K562 (cell line): ENCODE results near the gene PIP5K1B. TPM values are rescaled to one million over a fixed set of nuclear protein-coding genes. Genes with fewer than 3 reads are reported as not detected.

Experiments
- ATAC-seq: fragments of 200-7000 bp; cut with Tn5 transposase; 3 replicates; pipeline ENCODE4 v1.9.1; 2020; ENCODE audit warnings: moderate library complexity
- BruUV-seq: library from RNA; stranded (reverse); fragments of 400-500 nt; replicated peaks from 2 replicates; lab custom pipeline; 2021; lab: Mats Ljungman, UMichigan
- CTCF ChIA-PET: fragments of 300-600 bp; formaldehyde crosslinking; extraction: SDS; loops from one replicate; lab custom pipeline; 2021; ENCODE audit warnings: low intra/inter-chr PET ratio; lab: Yijun Ruan, JAX
- POLR2A ChIA-PET: fragments of 300-600, 350-650 bp; sonication (Branson Sonifier 250); formaldehyde crosslinking; extraction: SDS; loops from one replicate; lab custom pipeline; 2021; ENCODE audit warnings: antibody characterized with exemption, inconsistent platforms; lab: Yijun Ruan, JAX
- DNase-seq, 4 experiments: peaks; one replicate each; pipeline versions ENCODE4 v3.0.0 to v3.0.0-alpha.2; 2011 to 2018; ENCODE audit warnings: low spot score in 3 of 4, mixed read lengths in 3 of 4; ENCODE audit errors: extremely low read depth in 1 of 4
- FAIRE-seq: peaks from 2 replicates; lab custom pipeline; 2011; peaks lifted over from hg19 to GRCh38; lab: Jason Lieb, UNC
- H2AFZ ChIP-seq: 2 replicates; pipeline ENCODE4 v1.6.0; 2011; ENCODE audit warnings: low read depth, low read length, control low read depth, inconsistent platforms
- H3K27ac ChIP-seq: fragments of 200-600 bp; 3 replicates; pipeline ENCODE4 v1.8.0; 2011; ENCODE audit warnings: low read depth, mild to moderate bottlenecking, control low read depth, inconsistent platforms, low read length, moderate library complexity, mixed read lengths; ENCODE audit errors: extremely low read depth
- H3K27me3 ChIP-seq, 2 experiments: fragments of 300-600 bp in 1 of 2; 2 replicates in 1 of 2; 3 replicates in 1 of 2; pipeline versions ENCODE4 v1.6.0 to v1.8.0; 2011; ENCODE audit warnings: inconsistent platforms in 2 of 2, low read length in 2 of 2, mild to moderate bottlenecking in 1 of 2, mixed read lengths in 1 of 2, moderate library complexity in 1 of 2; ENCODE audit not compliant: control insufficient read depth in 2 of 2, insufficient read depth in 2 of 2
- H3K36me3 ChIP-seq: fragments of 300-600 bp; 3 replicates; pipeline ENCODE4 v1.8.0; 2011; ENCODE audit warnings: mild to moderate bottlenecking, low read length, inconsistent platforms; ENCODE audit not compliant: control insufficient read depth, insufficient read depth
- H3K4me1 ChIP-seq, 2 experiments: fragments of 200-600 bp in 1 of 2; replicated peaks in 1 of 2; 2 replicates in 1 of 2; 3 replicates in 1 of 2; pipeline versions ENCODE4 v1.5.1 to v1.8.0; 2011; ENCODE audit warnings: inconsistent platforms in 2 of 2, low read length in 2 of 2, mild to moderate bottlenecking in 1 of 2, mixed read lengths in 1 of 2, moderate library complexity in 1 of 2; ENCODE audit not compliant: control insufficient read depth in 2 of 2, insufficient read depth in 2 of 2
- H3K4me2 ChIP-seq: 2 replicates; pipeline ENCODE4 v1.6.1; 2011; ENCODE audit warnings: low read length, control low read depth, inconsistent platforms, mixed read lengths; ENCODE audit not compliant: insufficient read depth
- H3K4me3 ChIP-seq: fragments of 200-600 bp; sonication (generic), shearing (Covaris generic); 2 replicates; pipeline ENCODE4 v1.5.1; 2016; ENCODE audit warnings: control low read depth, inconsistent platforms
- H3K79me2 ChIP-seq: fragments of 200-600 bp; 3 replicates; pipeline ENCODE4 v1.8.0; 2011; ENCODE audit warnings: low read length, inconsistent platforms; ENCODE audit not compliant: control insufficient read depth, insufficient read depth
- H3K9ac ChIP-seq, 2 experiments: 2 replicates each; pipeline versions ENCODE4 v1.6.0 to v1.6.1; 2011; ENCODE audit warnings: low read depth in 2 of 2, low read length in 2 of 2, control low read depth in 1 of 2, inconsistent platforms in 1 of 2, mild to moderate bottlenecking in 1 of 2, mixed read lengths in 1 of 2; ENCODE audit not compliant: insufficient read depth in 1 of 2
- H3K9me1 ChIP-seq: one replicate; pipeline ENCODE4 v1.6.0; 2011; ENCODE audit warnings: inconsistent platforms, mild to moderate bottlenecking, low read length, moderate library complexity; ENCODE audit not compliant: control insufficient read depth, insufficient read depth
- H3K9me3 ChIP-seq: replicated peaks from 2 replicates; pipeline ENCODE4 v1.5.1; 2011; ENCODE audit warnings: low read depth, low read length, inconsistent platforms; ENCODE audit not compliant: control insufficient read depth, insufficient read depth
- H4K20me1 ChIP-seq: replicated peaks from 2 replicates; pipeline ENCODE4 v1.6.1; 2011; ENCODE audit warnings: low read length, inconsistent platforms, mixed read lengths; ENCODE audit not compliant: control insufficient read depth, insufficient read depth
- ELF2 ChIP-seq: fragments of 250-450 bp; sonication (Bioruptor Pico); IDR thresholded peaks from 2 replicates; pipeline ENCODE4 v1.5.0; 2021; ENCODE audit warnings: mild to moderate bottlenecking
- KAT2B ChIP-seq: IDR thresholded peaks from one replicate; pipeline ENCODE4 v1.6.1; 2012; ENCODE audit warnings: low read depth, mild to moderate bottlenecking, control low read depth, inconsistent platforms, low read length, moderate library complexity
- RUNX1 ChIP-seq: sonication (generic); IDR thresholded peaks from 2 replicates; pipeline ENCODE4 v1.6.1; 2016; ENCODE audit warnings: antibody characterized with exemption, low read depth
- TOE1 ChIP-seq, 2 experiments: fragments of 450-650 bp in 1 of 2; sonication (generic) in 1 of 2; formaldehyde crosslinking in 1 of 2; IDR thresholded peaks; 2 replicates each; pipeline versions ENCODE4 v1.7.1 to v1.8.0; 2016 to 2022; ENCODE audit warnings: borderline replicate concordance in 2 of 2, mild to moderate bottlenecking in 2 of 2, antibody characterized with exemption in 1 of 2, inconsistent platforms in 1 of 2, low read depth in 1 of 2, missing genetic modification reagents in 1 of 2, moderate library complexity in 1 of 2
- ZSCAN29 ChIP-seq: fragments of 450-650 bp; IDR thresholded peaks from 2 replicates; pipeline ENCODE4 v1.6.1; 2017
- WGBS: fragments of 100-300 bp; shearing (Covaris generic); methylation state at CpG from one replicate; pipeline ENCODE4 v1.1.6; 2016; ENCODE audit warnings: low coverage, mixed read lengths; ENCODE audit not compliant: insufficient coverage; ENCODE audit errors: missing lambda C conversion rate; 5-methylcytosine and 5-hydroxymethylcytosine counted together
- in situ Hi-C: fragments of 300-500 bp; cut with MboI; formaldehyde crosslinking; loops from 4 replicates; pipeline ENCODE4 v1.15.0; 2018; ENCODE audit warnings: inconsistent platforms, mixed read lengths
- intact Hi-C: fragments of 100-400 bp; cut with micrococcal nuclease; formaldehyde crosslinking; loops from 2 replicates; pipeline ENCODE4 v1.14.2; 2022
- polyA plus RNA-seq, 8 experiments: library from polyadenylated mRNA; depleted of rRNA in 4 of 8; stranded (reverse) in 5 of 8; unstranded in 3 of 8; fragments of >200 nt; fragmentation: Nextera tagmentation in 2 of 8; fragmentation: Illumina TruSeq in 1 of 8; extraction: Ambion mirVana in 2 of 8; extraction: Trizol in 1 of 8; gene quantifications; 2 replicates each; pipeline versions ENCODE4 v1.2.1 to v1.2.3, GENCODE V29; 2011 to 2014; ENCODE audit warnings: inconsistent platforms in 1 of 8, missing spikeins in 1 of 8
- total RNA-seq, 7 experiments: library from RNA; depleted of rRNA in 6 of 7; stranded (reverse); fragments of >200 nt in 6 of 7; fragmentation: Illumina TruSeq in 2 of 7; extraction: Trizol in 2 of 7; gene quantifications; 2 replicates each; pipeline versions ENCODE4 v1.2.1 to v1.2.3, GENCODE V29; 2011 to 2021; ENCODE audit warnings: low replicate concordance in 1 of 7
- TF ChIP-seq, protein P1 (sequence below): sonication (generic); formaldehyde crosslinking; IDR thresholded peaks from 2 replicates; pipeline ENCODE4 v1.8.1; 2023; ENCODE audit warnings: missing genetic modification reagents, mild to moderate bottlenecking, borderline replicate concordance
- TF ChIP-seq, protein P2 (sequence below): sonication (generic); formaldehyde crosslinking; IDR thresholded peaks from 2 replicates; pipeline ENCODE4 v1.8.1; 2022; ENCODE audit warnings: missing genetic modification reagents

PIP5K1B gene
- total and polyA plus RNA-seq, 9 of the 15 experiments (the other 6 are each of a cell fraction or from before 2014, with no cell fraction given) = 3.1 to 12.9 (median 7.4) TPM

DNA sequence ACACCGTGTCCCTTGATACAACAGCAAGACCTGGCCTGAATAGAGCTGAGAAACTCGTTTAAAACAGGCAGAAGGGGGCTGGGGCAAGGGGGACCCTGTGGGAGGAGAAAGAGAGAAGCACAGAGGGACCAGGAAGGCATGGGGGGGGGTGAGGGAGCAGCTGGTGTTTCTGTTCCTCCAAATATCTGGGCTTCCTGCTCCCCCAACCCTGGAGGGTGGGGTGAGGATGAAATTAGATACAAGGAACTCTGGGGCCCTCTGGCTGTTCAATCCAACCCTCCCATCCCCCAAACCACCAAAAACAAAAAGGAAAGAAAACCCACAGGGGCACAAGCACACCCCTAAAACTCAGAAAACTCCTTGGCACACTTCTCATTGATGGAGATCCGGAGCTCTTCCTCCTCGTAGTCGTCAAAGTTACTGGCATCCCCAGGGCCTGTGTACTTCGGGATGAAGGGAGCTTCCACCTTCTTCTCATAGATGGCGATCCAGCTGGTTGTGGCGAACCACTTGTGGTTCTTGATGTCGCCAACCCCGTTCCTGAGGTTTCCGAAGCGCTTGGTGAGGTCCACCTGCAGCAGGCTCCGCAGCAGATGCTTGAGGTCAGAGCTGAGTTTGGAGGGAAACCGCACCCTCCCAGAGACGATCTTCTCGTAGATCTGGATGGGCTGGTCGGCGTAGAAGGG, 307.8 kb downstream of the PIP5K1B start:
- Histone ChIP-seq H3K4me3 (no peak overlapping the region), H3K4me2 (no peak overlapping the region), H3K9me1 (no peaks in the 10 kb centered on the region), H3K36me3 (no peaks in the 10 kb centered on the region; the same call in 2 of the 3 replicates), H3K9me3 (peaks cover 10% of the 10 kb centered on the region), H2AFZ (0 out of 2 replicates have a peak overlapping the region, but pooled peaks have one; percentile 22), H3K27me3 (no peaks in the 10 kb centered on the region), H3K9ac (no peak overlapping the region), H3K27ac (no peak overlapping the region), H3K4me1 (no peaks in the 10 kb centered on the region; a peak in 2 of 5 replicates), H4K20me1 (no peaks in the 10 kb centered on the region), H3K79me2 (no peaks in the 10 kb centered on the region)
- no peak for TF ChIP-seq KAT2B
- in situ Hi-C loops (no loop called here), intact Hi-C loops (no loop called here)
- POLR2A ChIA-PET = no interaction called here
- no TSS peak for BruUV-seq
- DNase-seq (no peak), ATAC-seq (no peak), FAIRE-seq (no peak)
- 81% methylated on average over 11 of the region's 18 CpGs for WGBS
- CTCF ChIA-PET = no interaction called here

DNA sequence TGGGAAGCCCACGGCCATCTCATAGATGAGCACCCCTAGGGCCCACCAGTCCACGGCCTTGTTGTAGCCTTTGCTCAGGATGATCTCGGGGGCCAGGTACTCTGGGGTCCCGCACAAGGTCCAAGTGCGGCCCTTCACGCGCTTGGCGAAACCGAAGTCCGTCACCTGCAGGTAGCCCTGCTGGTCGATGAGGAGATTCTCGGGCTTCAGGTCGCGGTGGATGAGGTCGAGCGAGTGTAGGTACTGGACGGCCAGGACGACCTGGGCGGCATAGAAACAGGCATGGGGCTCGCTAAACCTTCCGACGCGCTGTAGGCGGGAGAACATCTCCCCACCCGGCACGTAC, 308.3 kb downstream of the PIP5K1B start:
- no peak for FAIRE-seq
- no peak overlapping the region for H3K9ac ChIP-seq
- CTCF ChIA-PET = no interaction called here
- intact Hi-C loops (no loop called here), in situ Hi-C loops (no loop called here)
- 96% methylated on average over 14 of the region's 26 CpGs for WGBS
- H3K36me3 ChIP-seq = no peaks in the 10 kb centered on the region; the same call in 2 of the 3 replicates
- no peak for ATAC-seq
- POLR2A ChIA-PET = no interaction called here
- H3K9me1 ChIP-seq = no peaks in the 10 kb centered on the region
- H2AFZ ChIP-seq = no peak overlapping the region
- H3K4me1 ChIP-seq = peaks cover 0 to 4% of the 10 kb centered on the region in 2 experiments; a peak in 3 of 5 replicates
- BruUV-seq = no TSS peak
- H3K4me3 ChIP-seq = no peak overlapping the region
- no peak overlapping the region for H3K27ac ChIP-seq
- DNase-seq = no peak
- no peak overlapping the region for H3K4me2 ChIP-seq
- no peaks in the 10 kb centered on the region for H3K79me2 ChIP-seq
- H3K9me3 ChIP-seq = peaks cover 10% of the 10 kb centered on the region
- no peaks in the 10 kb centered on the region for H4K20me1 ChIP-seq
- H3K27me3 ChIP-seq = no peaks in the 10 kb centered on the region
- TF ChIP-seq, protein P1, sequence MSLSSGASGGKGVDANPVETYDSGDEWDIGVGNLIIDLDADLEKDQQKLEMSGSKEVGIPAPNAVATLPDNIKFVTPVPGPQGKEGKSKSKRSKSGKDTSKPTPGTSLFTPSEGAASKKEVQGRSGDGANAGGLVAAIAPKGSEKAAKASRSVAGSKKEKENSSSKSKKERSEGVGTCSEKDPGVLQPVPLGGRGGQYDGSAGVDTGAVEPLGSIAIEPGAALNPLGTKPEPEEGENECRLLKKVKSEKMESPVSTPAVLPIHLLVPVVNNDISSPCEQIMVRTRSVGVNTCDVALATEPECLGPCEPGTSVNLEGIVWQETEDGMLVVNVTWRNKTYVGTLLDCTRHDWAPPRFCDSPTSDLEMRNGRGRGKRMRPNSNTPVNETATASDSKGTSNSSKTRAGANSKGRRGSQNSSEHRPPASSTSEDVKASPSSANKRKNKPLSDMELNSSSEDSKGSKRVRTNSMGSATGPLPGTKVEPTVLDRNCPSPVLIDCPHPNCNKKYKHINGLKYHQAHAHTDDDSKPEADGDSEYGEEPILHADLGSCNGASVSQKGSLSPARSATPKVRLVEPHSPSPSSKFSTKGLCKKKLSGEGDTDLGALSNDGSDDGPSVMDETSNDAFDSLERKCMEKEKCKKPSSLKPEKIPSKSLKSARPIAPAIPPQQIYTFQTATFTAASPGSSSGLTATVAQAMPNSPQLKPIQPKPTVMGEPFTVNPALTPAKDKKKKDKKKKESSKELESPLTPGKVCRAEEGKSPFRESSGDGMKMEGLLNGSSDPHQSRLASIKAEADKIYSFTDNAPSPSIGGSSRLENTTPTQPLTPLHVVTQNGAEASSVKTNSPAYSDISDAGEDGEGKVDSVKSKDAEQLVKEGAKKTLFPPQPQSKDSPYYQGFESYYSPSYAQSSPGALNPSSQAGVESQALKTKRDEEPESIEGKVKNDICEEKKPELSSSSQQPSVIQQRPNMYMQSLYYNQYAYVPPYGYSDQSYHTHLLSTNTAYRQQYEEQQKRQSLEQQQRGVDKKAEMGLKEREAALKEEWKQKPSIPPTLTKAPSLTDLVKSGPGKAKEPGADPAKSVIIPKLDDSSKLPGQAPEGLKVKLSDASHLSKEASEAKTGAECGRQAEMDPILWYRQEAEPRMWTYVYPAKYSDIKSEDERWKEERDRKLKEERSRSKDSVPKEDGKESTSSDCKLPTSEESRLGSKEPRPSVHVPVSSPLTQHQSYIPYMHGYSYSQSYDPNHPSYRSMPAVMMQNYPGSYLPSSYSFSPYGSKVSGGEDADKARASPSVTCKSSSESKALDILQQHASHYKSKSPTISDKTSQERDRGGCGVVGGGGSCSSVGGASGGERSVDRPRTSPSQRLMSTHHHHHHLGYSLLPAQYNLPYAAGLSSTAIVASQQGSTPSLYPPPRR (CRISPR knock-in tag) = no peak
- TF ChIP-seq ELF2 (CRISPR knock-in tag) (no peak), RUNX1 (no peak), ZSCAN29 (no peak), TOE1 (IDR thresholded peaks at IDR 0.05; ENCODE audit: borderline replicate concordance) (no peak), TOE1 (CRISPR knock-in tag; IDR thresholded peaks at IDR 0.05; ENCODE audit: borderline replicate concordance, low read depth) (no peak)
- TF ChIP-seq, protein P2, sequence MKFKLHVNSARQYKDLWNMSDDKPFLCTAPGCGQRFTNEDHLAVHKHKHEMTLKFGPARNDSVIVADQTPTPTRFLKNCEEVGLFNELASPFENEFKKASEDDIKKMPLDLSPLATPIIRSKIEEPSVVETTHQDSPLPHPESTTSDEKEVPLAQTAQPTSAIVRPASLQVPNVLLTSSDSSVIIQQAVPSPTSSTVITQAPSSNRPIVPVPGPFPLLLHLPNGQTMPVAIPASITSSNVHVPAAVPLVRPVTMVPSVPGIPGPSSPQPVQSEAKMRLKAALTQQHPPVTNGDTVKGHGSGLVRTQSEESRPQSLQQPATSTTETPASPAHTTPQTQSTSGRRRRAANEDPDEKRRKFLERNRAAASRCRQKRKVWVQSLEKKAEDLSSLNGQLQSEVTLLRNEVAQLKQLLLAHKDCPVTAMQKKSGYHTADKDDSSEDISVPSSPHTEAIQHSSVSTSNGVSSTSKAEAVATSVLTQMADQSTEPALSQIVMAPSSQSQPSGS (CRISPR knock-in tag) = no peak
